Measurements from ENCODE around the gene ZNF283. TPM values are rescaled to one million over a fixed set of nuclear protein-coding genes. Genes with fewer than 3 reads are reported as not detected.
A peak's percentile ranks its signal among the peaks of the same experiment; 100 is the strongest.
"Not testable (repeated sequence)": the region's sequence is repeated elsewhere in the genome, so short reads cannot be mapped to it uniquely, and the experiment has no call there.

The ZNF283 gene
- polyA plus RNA-seq, 6 donors from 2014 or later, result 2.0 to 6.4 (median 5.5) TPM; not detected in 1

DNA sequence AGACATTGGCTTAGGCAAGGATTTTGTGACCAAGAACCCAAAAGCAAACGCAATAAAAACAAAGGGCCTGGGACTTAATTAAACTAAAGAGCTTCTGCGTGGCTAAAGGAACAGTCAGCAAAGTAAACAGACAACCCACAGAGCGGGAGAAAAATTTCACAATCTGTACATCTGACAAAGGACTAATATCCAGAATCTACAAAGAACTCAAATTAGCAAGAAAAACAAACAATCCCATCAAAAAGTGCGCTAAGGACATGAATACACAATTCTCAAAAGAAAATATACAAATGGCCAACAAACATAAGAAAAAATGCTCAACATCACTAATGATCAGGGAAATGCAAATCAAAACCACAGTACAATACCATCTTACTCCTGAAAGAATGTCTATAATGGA lies 2.5 kb upstream of the ZNF283 start:
- H3K27me3 Mint-ChIP-seq, result peaks cover 31 to 53% (median 35%) of the 10 kb centered on the region in 3 donors
- DNase-seq; H3K36me3 Mint-ChIP-seq; H3K27ac Mint-ChIP-seq; ATAC-seq (ENCODE audit: low read depth in 2 of 2): not testable (repeated sequence)
- H3K9me3 Mint-ChIP-seq, result peaks cover 0 to 13% (median 6%) of the 10 kb centered on the region in 7 donors
- peaks cover 27 to 32% (median 27%) of the 10 kb centered on the region in 3 donors for H3K4me1 Mint-ChIP-seq
- H3K4me3 Mint-ChIP-seq, result peak overlapping the region in 1 of 8 donors; percentile 27

DNA sequence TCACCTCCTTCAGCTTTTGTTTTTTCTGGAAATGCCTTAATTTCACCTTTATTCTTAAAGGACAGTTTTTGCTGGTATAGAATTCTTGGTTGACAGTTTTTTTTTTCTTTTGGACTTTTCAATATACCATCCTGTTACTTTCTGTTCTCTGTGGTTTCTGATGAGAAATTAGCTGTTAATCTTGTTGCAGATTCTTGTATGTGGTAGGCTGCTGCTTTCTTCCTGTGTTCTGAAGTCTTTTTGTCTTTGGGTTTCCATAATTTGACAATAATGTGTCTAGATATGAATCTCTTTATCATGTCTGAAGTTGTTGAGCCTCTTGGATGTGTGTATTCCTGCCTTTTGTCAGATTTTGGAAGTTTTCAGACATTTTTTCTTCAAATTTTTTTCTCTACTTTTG lies 12.0 kb downstream of the ZNF283 start:
- Mint-ChIP-seq H3K36me3 (peaks cover 67 to 71% of the 10 kb centered on the region in 2 donors), H3K4me1 (no peaks in the 10 kb centered on the region), H3K9me3 (peaks cover 22 to 75% (median 68%) of the 10 kb centered on the region in 7 donors), H3K4me3 (no peak overlapping the region), H3K27ac (no peak overlapping the region), H3K27me3 (no peaks in the 10 kb centered on the region)
- no peak for ATAC-seq (ENCODE audit: low read depth in 2 of 2)
- no peak for DNase-seq

DNA sequence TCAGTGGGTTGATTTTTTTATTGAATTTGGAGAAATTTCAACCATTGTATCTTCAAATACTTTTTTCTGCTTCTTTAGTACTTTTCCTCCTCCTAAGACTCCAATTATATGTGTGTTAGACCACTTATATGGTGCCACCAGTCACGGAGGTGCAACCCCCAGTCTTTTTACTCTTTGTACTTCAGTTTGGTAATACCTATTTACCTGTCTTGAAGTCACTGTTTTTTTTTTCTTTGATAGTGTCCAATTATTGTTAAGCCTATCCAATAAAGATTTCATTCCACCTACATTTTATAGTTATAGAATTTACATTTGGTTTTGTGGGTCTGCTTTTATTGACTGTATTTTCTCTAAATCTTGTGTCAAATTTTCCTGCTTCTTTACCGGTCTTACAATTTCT lies 14.9 kb downstream of the ZNF283 start:
- H3K4me3 Mint-ChIP-seq, result no peak overlapping the region
- peaks cover 67 to 70% of the 10 kb centered on the region in 2 donors for H3K36me3 Mint-ChIP-seq
- no peaks in the 10 kb centered on the region for H3K4me1 Mint-ChIP-seq
- ATAC-seq (ENCODE audit: low read depth in 2 of 2) (no peak), DNase-seq (no peak)
- peak overlapping the region in 1 of 6 donors; percentile 42 for H3K27ac Mint-ChIP-seq
- H3K27me3 Mint-ChIP-seq, result no peaks in the 10 kb centered on the region
- peaks cover 19 to 83% (median 77%) of the 10 kb centered on the region in 7 donors for H3K9me3 Mint-ChIP-seq

DNA sequence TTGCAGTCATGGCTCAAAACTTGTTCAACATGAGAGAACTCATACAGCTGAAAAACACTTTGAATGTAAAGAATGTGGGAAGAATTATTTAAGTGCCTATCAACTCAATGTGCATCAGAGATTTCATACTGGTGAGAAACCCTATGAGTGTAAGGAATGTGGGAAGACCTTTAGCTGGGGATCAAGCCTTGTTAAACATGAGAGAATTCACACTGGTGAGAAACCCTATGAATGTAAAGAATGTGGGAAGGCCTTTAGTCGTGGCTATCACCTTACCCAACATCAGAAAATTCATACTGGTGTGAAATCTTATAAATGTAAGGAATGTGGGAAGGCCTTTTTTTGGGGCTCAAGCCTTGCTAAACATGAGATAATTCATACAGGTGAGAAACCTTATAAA lies 20.1 kb downstream of the ZNF283 start:
- no peak overlapping the region for H3K4me3 Mint-ChIP-seq
- DNase-seq (no peak), ATAC-seq (ENCODE audit: low read depth in 2 of 2) (no peak)
- H3K27me3 Mint-ChIP-seq, result no peaks in the 10 kb centered on the region
- H3K4me1 Mint-ChIP-seq, result no peaks in the 10 kb centered on the region
- H3K27ac Mint-ChIP-seq, result no peak overlapping the region
- peaks cover 5 to 87% (median 71%) of the 10 kb centered on the region in 7 donors for H3K9me3 Mint-ChIP-seq
- peaks cover 36 to 47% of the 10 kb centered on the region in 2 donors for H3K36me3 Mint-ChIP-seq

DNA sequence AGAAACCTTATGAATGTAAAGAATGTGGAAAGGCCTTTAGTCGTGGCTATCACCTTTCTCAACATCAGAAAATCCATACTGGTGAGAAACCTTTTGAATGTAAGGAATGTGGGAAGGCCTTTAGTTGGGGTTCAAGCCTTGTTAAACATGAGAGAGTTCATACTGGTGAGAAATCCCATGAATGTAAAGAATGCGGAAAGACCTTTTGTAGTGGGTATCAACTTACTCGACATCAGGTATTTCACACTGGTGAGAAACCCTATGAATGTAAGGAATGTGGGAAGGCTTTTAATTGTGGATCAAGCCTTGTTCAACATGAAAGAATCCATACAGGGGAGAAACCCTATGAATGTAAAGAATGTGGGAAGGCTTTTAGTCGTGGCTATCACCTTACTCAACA lies 20.8 kb downstream of the ZNF283 start:
- no peak overlapping the region for H3K27ac Mint-ChIP-seq
- ATAC-seq (ENCODE audit: low read depth in 2 of 2) (no peak), DNase-seq (no peak)
- H3K27me3 Mint-ChIP-seq, result no peaks in the 10 kb centered on the region
- peaks cover 5 to 88% (median 75%) of the 10 kb centered on the region in 7 donors for H3K9me3 Mint-ChIP-seq
- H3K36me3 Mint-ChIP-seq, result peaks cover 35 to 47% of the 10 kb centered on the region in 2 donors
- H3K4me1 Mint-ChIP-seq, result no peaks in the 10 kb centered on the region
- no peak overlapping the region for H3K4me3 Mint-ChIP-seq

DNA sequence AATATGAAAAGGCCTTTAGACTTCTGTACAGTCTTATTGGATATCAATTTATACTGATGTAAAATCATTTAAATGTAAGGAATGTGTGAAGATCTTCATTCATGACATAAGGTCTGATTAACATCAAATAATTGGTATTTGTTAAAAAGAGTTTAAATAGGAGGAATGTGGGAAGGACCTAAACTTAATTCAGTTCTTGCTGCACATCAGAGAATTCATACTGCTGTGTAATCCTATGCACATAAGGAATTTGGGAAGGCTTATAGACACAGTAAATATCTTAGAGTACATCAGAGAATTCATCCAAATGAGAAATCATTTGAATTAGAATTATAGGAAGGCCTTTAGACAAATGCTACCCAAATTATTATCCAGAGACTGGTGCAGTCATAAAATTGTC lies 21.7 kb downstream of the ZNF283 start:
- Mint-ChIP-seq H3K27me3 (no peaks in the 10 kb centered on the region), H3K36me3 (peaks cover 35 to 47% of the 10 kb centered on the region in 2 donors)
- no peak for ATAC-seq (ENCODE audit: low read depth in 2 of 2)

DNA sequence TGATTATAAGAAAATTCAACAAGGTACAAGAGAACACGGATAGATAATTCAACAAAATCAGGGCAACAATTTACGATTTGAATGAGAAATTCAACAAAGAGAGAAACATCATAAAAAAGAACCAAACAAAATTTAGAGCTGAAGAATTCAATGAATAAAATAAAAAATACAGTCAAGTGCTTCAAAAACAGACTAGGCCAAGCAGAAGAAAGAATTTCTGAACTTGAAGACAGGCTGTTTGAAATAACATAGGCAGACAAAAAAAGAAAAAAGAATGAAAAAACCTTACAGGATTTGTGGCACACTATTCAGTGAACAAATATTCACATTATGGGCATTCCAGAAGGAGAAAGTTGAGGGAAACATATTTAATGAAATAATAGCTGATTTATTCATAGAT lies 31.1 kb downstream of the ZNF283 start:
- DNase-seq (no peak), ATAC-seq (ENCODE audit: low read depth in 2 of 2) (no peak)
- Mint-ChIP-seq H3K4me1 (no peaks in the 10 kb centered on the region), H3K27ac (peak overlapping the region in 1 of 6 donors; percentile 80), H3K36me3 (peaks cover 16 to 55% of the 10 kb centered on the region in 2 donors), H3K4me3 (no peak overlapping the region), H3K9me3 (peaks cover 5 to 80% (median 65%) of the 10 kb centered on the region in 7 donors), H3K27me3 (no peaks in the 10 kb centered on the region)

More for the DNA sequence above, 21.7 kb downstream of the ZNF283 start:
- DNase-seq, result no peak
- H3K27ac Mint-ChIP-seq, result no peak overlapping the region
- no peaks in the 10 kb centered on the region for H3K4me1 Mint-ChIP-seq
- H3K4me3 Mint-ChIP-seq, result no peak overlapping the region
- peaks cover 5 to 89% (median 73%) of the 10 kb centered on the region in 7 donors for H3K9me3 Mint-ChIP-seq

DNA sequence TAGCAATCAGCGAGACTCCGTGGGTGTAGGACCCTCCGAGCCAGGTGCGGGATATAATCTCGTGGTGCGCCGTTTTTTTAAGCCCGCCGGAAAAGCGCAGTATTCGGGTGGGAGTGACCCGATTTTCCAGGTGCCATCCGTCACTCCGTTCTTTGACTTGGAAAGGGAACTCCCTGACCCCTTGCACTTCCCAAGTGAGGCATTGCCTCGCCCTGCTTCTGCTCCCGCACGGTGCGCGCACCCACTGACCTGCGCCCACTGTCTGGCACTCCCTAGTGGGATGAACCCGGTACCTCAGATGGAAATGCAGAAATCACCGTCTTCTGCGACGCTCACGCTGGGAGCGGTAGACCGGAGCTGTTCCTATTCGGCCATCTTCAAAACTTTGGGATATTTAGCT lies 39.8 kb downstream of the ZNF283 start:
- DNase-seq, H3K27ac Mint-ChIP-seq, H3K4me3 Mint-ChIP-seq: not testable (repeated sequence)

DNA sequence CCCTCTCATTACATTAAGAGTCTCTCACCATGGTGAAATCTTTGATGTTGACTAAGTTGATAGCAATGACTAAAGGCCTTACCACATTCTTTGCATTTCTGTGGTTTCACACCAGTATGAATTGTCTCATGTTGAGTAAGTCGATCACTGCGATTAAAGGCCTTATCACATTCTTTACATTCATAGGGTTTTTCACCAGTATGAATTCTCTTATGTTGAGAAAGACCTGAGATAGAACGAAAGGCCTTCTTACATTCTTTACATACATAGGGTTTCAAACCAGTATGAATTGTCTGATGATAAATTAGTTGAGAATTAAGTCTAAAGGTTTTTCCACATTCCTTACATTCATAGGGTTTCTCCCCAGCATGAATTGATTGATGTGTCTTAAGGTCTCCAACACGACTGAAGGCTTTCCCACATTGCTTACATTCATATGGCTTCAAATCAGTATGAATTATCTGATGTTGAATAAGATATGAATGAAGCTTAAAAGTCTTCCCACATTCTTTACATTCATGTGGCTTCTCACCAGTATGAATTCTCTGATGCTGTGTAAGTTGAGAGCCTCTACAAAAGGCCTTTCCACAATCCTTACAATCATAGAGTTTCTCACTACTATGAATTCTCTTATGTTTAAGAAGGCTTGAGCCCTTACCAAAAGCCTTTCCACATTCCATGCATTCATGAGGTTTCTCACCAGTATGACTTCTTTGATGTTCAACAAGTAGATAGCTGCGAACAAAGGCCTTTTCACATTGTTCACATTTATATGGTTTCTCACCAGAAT lies 45.6 kb downstream of the ZNF283 start:
- peaks cover 31 to 44% of the 10 kb centered on the region in 2 donors for H3K36me3 Mint-ChIP-seq
- H3K4me3 Mint-ChIP-seq, result no peak overlapping the region
- DNase-seq (no peak), ATAC-seq (ENCODE audit: low read depth in 2 of 2) (no peak)
- peaks cover 9 to 80% (median 72%) of the 10 kb centered on the region in 7 donors for H3K9me3 Mint-ChIP-seq
- H3K4me1 Mint-ChIP-seq, result no peaks in the 10 kb centered on the region
- no peaks in the 10 kb centered on the region for H3K27me3 Mint-ChIP-seq
- H3K27ac Mint-ChIP-seq, result no peak overlapping the region

More for the DNA sequence above, 39.8 kb downstream of the ZNF283 start:
- peaks cover 2 to 67% (median 56%) of the 10 kb centered on the region in 7 donors for H3K9me3 Mint-ChIP-seq
- H3K36me3 Mint-ChIP-seq; ATAC-seq (ENCODE audit: low read depth in 2 of 2); H3K4me1 Mint-ChIP-seq; H3K27me3 Mint-ChIP-seq: not testable (repeated sequence)

DNA sequence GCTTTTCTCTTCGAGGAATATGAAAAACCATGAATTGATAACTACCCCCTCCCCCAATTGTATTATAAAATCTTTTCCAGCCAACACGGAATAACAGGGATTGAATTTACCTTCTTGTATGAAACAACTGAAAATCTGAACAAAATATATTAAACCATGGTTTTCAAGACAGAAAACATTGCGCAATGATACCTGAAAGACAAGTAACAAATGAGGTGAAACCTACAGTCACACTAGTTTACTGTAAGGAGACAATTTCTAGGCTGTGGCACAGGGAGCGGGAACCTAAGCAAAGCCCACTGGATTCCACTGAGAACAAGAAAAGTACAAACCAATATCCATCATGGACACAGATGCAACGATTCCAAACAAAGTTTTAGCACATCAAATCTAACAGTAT lies 53.4 kb downstream of the ZNF283 start:
- ATAC-seq (ENCODE audit: low read depth in 2 of 2) (no peak), DNase-seq (no peak)
- no peaks in the 10 kb centered on the region for H3K27me3 Mint-ChIP-seq
- peaks cover 31 to 86% (median 76%) of the 10 kb centered on the region in 7 donors for H3K9me3 Mint-ChIP-seq
- no peak overlapping the region for H3K4me3 Mint-ChIP-seq
- H3K27ac Mint-ChIP-seq, result no peak overlapping the region
- H3K36me3 Mint-ChIP-seq, result peaks cover 72 to 74% of the 10 kb centered on the region in 2 donors
- H3K4me1 Mint-ChIP-seq, result no peaks in the 10 kb centered on the region

DNA sequence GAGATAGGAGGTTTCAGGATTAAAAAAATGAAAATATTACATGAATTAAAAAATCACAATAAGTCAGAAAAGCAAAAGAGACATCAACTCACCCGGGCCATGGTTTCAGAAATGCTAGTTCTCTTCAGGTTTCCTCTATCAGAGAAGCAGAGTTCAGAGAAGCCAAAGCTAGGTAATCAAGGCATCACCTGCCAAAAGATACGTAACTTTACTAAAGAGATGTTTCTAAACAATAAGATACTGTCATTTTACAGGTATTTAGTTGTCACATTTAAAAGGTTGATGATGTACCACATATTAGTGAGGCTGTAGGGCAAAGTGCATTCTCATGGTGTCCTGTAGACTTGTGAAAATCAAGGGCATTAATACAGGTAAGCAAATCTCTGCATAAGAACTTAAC lies 56.7 kb downstream of the ZNF283 start, which contains the start of gene ZNF404:
Gene ZNF404 (minus strand): TSS at position 101 of the 400 bp plus-strand sequence.
- H3K4me1 Mint-ChIP-seq, result no peaks in the 10 kb centered on the region
- no peak for ATAC-seq (ENCODE audit: low read depth in 2 of 2)
- no peak for DNase-seq
- H3K36me3 Mint-ChIP-seq, result peaks cover 59 to 72% of the 10 kb centered on the region in 2 donors
- no peak within 1 kb of the TSS for H3K27ac Mint-ChIP-seq
- peaks cover 34 to 94% (median 78%) of the 10 kb centered on the region in 7 donors for H3K9me3 Mint-ChIP-seq
- H3K4me3 Mint-ChIP-seq, result peak within 1 kb of the TSS in 1 of 8 donors; percentile 51
- H3K27me3 Mint-ChIP-seq, result no peaks in the 10 kb centered on the region

DNA sequence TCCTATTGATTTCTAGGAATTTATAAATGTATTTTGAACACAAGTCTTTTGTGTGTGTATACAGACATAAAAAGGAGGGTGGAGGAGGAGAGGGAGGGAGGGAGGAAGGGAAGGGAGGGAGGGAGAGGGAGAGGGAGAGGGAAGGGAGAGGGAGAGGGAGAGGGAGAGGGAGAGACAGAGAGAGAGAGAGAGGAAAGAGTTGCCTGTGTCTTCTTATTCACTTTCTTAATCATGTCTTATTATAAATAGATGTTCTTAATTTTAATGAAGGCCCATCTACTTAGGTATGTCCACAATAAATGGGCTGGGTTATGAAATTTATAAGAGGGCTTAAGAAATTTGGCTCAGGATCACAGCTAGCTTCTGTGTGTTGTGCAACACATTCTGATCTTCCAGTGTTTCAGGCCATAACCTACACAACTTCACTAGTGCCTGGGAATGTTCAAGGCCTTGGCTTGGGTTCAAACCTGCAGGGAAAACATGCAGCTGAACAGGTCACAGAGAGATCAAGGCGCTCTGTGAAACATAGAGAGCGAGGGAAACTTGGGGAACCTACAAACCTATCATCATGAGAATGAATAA lies 68.7 kb downstream of the ZNF283 start:
- H3K4me1 Mint-ChIP-seq, result peaks cover 0 to 3% (median 0%) of the 10 kb centered on the region in 3 donors
- DNase-seq (no peak), ATAC-seq (ENCODE audit: low read depth in 2 of 2) (no peak)
- no peaks in the 10 kb centered on the region for H3K27me3 Mint-ChIP-seq
- H3K27ac Mint-ChIP-seq, result no peak overlapping the region
- peaks cover 7 to 51% (median 30%) of the 10 kb centered on the region in 7 donors for H3K9me3 Mint-ChIP-seq
- peaks cover 43 to 44% of the 10 kb centered on the region in 2 donors for H3K36me3 Mint-ChIP-seq
- no peak overlapping the region for H3K4me3 Mint-ChIP-seq
